Thyroid gland (tissue), 4 donors: ENCODE results near the gene GADL1. TPM values are rescaled to one million over a fixed set of nuclear protein-coding genes. Genes with fewer than 3 reads are reported as not detected.

Source experiments
- DNase-seq, 2 donors: peaks; one replicate each; pipeline ENCODE4 v3.0.0-alpha.2; 2019
- H3K27ac ChIP-seq, 3 donors: fragments of 200-600 bp; sonication (generic); 1 replicate in 2 of 3; 2 replicates in 1 of 3; pipeline ENCODE4 v1.5.1; 2016 to 2019; ENCODE audit warnings: mild to moderate bottlenecking in 1 of 3, moderate library complexity in 1 of 3
- H3K27me3 ChIP-seq: fragments of 200-600 bp; sonication (generic); one replicate; pipeline ENCODE4 v1.5.1; 2019
- H3K36me3 ChIP-seq, 2 donors: fragments of 200-600 bp; sonication (generic); one replicate each; pipeline ENCODE4 v1.5.1; 2016 to 2019
- H3K4me1 ChIP-seq, 2 donors: fragments of 200-600 bp; sonication (generic); one replicate each; pipeline ENCODE4 v1.5.1; 2017 to 2019
- H3K4me3 ChIP-seq, 3 donors: fragments of 200-600 bp; sonication (generic); replicated peaks in 1 of 3; 1 replicate in 2 of 3; 2 replicates in 1 of 3; pipeline ENCODE4 v1.5.1; 2016; ENCODE audit warnings: mild to moderate bottlenecking in 1 of 3
- H3K9me3 ChIP-seq: fragments of 200-600 bp; sonication (generic); one replicate; pipeline ENCODE4 v1.5.1; 2017
- POLR2A ChIP-seq, 2 donors: fragments of 450-650 bp; IDR thresholded peaks; one replicate each; pipeline ENCODE4 v1.6.1; 2017; ENCODE audit warnings: antibody characterized with exemption in 2 of 2, mild to moderate bottlenecking in 2 of 2, moderate library complexity in 1 of 2
- WGBS, 2 donors: methylation state at CpG; one replicate each; pipeline ENCODE4 v1.1.5; 2017; 5-methylcytosine and 5-hydroxymethylcytosine counted together
- intact Hi-C: fragments of 100-400 bp; cut with DNase I; formaldehyde crosslinking; loops from one replicate; pipeline ENCODE4 v1.15.1; 2023
- total RNA-seq, 4 donors: library from RNA; depleted of rRNA; stranded (reverse); fragments of >200 nt; gene quantifications; one replicate each; pipeline ENCODE4 v1.2.3, GENCODE V29; 2016
- TF ChIP-seq, protein P1 (sequence below), 6 experiments: fragments of 200-600 bp in 3 of 6; fragments of 450-650 bp in 3 of 6; sonication (generic) in 3 of 6; IDR thresholded peaks; one replicate each; pipeline ENCODE4 v1.5.1; 2016 to 2019; ENCODE audit warnings: antibody characterized with exemption in 6 of 6, mild to moderate bottlenecking in 2 of 6, inconsistent platforms in 1 of 6, moderate library complexity in 1 of 6

GADL1 gene
- total RNA-seq, 4 donors from 2014 or later, result not detected

DNA sequence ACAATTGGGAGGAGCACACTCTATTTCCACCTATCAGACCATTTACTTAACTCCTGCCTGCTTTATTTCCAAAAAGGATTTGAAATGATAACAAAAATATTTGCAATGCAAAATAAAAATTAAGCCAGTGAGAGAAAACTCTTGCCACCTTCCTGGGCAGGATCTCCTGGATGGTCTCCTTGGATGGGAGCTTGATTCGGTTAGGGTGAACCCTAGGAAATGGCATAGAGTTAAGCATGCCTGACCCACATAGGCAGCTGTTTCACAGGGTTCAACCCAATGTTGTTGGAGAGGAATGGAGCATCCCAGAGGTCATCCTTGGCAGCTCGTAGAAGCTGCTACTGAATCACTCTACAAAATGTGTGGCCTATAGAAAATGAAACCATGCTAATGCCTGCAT, 204.3 kb downstream of the GADL1 start:
- Histone ChIP-seq H3K27me3 (no peaks in the 10 kb centered on the region), H3K4me3 (no peak overlapping the region), H3K4me1 (peaks cover 38 to 62% of the 10 kb centered on the region in 2 donors), H3K27ac (no peak overlapping the region), H3K9me3 (no peaks in the 10 kb centered on the region), H3K36me3 (no peaks in the 10 kb centered on the region)
- WGBS, 2 donors, result 88 to 97% methylated on average over 2 of the region's 2 CpGs
- TF ChIP-seq, protein P1, sequence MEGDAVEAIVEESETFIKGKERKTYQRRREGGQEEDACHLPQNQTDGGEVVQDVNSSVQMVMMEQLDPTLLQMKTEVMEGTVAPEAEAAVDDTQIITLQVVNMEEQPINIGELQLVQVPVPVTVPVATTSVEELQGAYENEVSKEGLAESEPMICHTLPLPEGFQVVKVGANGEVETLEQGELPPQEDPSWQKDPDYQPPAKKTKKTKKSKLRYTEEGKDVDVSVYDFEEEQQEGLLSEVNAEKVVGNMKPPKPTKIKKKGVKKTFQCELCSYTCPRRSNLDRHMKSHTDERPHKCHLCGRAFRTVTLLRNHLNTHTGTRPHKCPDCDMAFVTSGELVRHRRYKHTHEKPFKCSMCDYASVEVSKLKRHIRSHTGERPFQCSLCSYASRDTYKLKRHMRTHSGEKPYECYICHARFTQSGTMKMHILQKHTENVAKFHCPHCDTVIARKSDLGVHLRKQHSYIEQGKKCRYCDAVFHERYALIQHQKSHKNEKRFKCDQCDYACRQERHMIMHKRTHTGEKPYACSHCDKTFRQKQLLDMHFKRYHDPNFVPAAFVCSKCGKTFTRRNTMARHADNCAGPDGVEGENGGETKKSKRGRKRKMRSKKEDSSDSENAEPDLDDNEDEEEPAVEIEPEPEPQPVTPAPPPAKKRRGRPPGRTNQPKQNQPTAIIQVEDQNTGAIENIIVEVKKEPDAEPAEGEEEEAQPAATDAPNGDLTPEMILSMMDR (IDR thresholded peaks at IDR 0.05), result no peak
- no peak for TF ChIP-seq POLR2A (IDR thresholded peaks at IDR 0.05)
- no peak for DNase-seq
- intact Hi-C loops, result loop anchor here (10.0 kb wide), 1 partner anchor 575 kb away; no protein-coding TSS in a partner anchor

DNA sequence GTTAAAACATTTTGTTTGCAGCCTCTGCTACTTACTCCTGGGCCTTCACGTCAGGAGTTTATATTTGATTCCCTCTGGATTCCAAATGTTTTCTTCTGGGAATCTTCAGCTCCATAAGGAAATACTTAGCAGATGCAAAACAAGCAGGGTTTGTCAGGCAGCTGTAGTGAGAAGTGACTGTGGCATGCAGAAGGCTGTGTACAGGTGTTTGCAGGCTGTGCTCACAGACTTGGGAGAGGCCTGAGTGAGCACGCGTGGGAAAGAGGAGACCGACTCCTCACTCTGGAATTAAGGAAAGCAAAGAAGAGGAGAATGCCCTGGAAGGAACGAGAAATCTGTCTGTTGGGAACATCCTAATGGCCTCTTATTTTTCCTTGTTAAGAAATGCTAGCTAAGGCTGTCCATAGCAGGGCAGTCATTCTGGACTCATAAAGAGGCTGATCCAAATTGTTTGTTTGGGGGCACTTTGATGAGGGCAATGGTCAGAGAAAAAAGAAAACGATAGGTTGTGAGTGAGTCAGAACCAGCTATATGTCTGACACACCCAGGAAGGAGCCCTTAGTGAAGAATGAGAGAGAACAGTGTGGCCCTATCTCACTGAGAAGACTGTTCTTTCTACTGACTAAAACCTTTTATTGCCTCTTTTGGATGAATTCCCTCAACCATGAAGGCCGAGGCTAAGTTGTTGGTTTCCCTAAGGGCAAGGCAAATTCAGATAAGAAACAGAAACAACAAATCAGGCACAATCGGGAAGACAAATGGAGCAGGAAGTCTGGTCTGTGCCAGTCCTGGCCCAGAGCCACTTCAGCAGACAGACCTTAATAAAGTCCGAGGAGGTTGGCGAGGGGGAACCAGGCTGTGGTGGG, 205.5 kb downstream of the GADL1 start:
- 40 to 43% methylated on average over 10 of the region's 10 CpGs for WGBS, 2 donors
- intact Hi-C loops, result loop anchor here (10.0 kb wide), 1 partner anchor 84 kb away; the partner anchor contains the start of gene TGFBR2
- Histone ChIP-seq H3K27ac (peak overlapping the region; percentile 58 to 70 (median 62)), H3K36me3 (no peaks in the 10 kb centered on the region), H3K9me3 (no peaks in the 10 kb centered on the region), H3K4me3 (no peak overlapping the region), H3K4me1 (peaks cover 39 to 69% of the 10 kb centered on the region in 2 donors), H3K27me3 (no peaks in the 10 kb centered on the region)
- DNase-seq, result peak; percentile 53 to 55
- TF ChIP-seq POLR2A (IDR thresholded peaks at IDR 0.05), result no peak
- TF ChIP-seq, protein P1 (IDR thresholded peaks at IDR 0.05), result no peak

DNA sequence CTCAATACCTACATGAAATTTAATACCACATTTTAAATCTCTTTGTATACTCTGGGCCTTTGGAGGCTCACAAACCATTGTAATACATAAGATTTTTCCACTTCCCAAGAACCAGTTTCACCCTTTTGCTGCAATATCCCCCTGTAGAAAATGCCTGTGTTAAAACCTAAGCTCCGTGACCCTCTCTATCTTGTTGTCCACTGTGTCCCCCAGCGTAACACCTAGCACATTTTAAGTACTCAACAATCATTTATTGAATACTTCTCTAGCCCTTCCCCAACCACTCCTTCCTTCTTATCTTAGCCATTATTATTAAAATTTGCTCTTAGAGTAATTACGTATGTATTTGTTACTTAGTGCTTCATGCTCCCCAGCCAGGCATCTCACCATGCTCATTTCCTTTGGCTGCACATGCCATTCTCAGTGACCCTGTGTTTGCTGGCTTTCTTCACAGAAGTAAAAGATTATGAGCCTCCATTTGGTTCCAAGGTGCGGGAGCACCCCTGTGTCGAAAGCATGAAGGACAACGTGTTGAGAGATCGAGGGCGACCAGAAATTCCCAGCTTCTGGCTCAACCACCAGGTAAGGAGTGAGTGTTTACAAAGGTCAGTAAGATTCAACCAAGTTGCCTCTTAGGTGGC, 206.4 kb downstream of the GADL1 start:
- Histone ChIP-seq H3K9me3 (no peaks in the 10 kb centered on the region), H3K4me3 (no peak overlapping the region), H3K4me1 (peaks cover 43 to 74% of the 10 kb centered on the region in 2 donors), H3K27me3 (no peaks in the 10 kb centered on the region), H3K27ac (peak overlapping the region in 2 of 3 donors; percentile 62 to 70), H3K36me3 (no peaks in the 10 kb centered on the region)
- intact Hi-C loops, result loop anchor here (10.0 kb wide), 1 partner anchor 83 kb away; the partner anchor contains the start of gene TGFBR2
- no peak for DNase-seq
- 88% methylated on average over 8 of the region's 8 CpGs for WGBS, 2 donors
- TF ChIP-seq, protein P1 (IDR thresholded peaks at IDR 0.05), result no peak
- no peak for TF ChIP-seq POLR2A (IDR thresholded peaks at IDR 0.05)

- H3K27ac ChIP-seq, result no peak overlapping the region
- intact Hi-C loops, result loop anchor here (10.0 kb wide), 1 partner anchor 82 kb away; the partner anchor contains the start of gene TGFBR2
- no peaks in the 10 kb centered on the region for H3K36me3 ChIP-seq
- peaks cover 52 to 74% of the 10 kb centered on the region in 2 donors for H3K4me1 ChIP-seq
- no peak overlapping the region for H3K4me3 ChIP-seq
- DNase-seq, result no peak
- no peaks in the 10 kb centered on the region for H3K9me3 ChIP-seq
- no peaks in the 10 kb centered on the region for H3K27me3 ChIP-seq
- WGBS, 2 donors, result 81 to 82% methylated on average over 2 of the region's 2 CpGs
- TF ChIP-seq, protein P1 (IDR thresholded peaks at IDR 0.05), result no peak
- TF ChIP-seq POLR2A (IDR thresholded peaks at IDR 0.05), result no peak
Measured at GRCh38 chr3:30686799-30687198, 207.7 kb downstream of the GADL1 start.
